ENCODE results near the gene FAM180B.
"Not testable (repeated sequence)": the region's sequence is repeated elsewhere in the genome, so short reads cannot be mapped to it uniquely, and the experiment has no call there.

FAM180B gene

DNA sequence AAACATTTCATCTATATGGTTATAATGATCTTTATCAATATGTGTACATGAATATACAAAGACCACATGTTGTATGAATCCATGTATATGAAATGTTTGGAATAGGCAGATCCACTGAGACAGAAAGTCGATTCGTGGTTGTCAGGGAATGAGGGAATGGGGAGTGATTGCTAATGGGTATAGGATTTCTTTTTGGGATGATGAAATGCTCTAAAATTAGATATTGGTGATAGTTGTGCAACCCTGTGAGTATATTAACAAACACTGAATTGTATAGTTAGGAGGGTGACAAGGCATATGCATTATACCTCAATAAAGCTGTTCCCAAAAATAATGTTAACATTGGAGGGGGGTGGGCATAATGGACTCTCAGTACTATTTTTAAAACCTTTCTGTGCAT lies 26.1 kb upstream of the FAM180B start:
- TF ChIP-seq, protein P1, sequence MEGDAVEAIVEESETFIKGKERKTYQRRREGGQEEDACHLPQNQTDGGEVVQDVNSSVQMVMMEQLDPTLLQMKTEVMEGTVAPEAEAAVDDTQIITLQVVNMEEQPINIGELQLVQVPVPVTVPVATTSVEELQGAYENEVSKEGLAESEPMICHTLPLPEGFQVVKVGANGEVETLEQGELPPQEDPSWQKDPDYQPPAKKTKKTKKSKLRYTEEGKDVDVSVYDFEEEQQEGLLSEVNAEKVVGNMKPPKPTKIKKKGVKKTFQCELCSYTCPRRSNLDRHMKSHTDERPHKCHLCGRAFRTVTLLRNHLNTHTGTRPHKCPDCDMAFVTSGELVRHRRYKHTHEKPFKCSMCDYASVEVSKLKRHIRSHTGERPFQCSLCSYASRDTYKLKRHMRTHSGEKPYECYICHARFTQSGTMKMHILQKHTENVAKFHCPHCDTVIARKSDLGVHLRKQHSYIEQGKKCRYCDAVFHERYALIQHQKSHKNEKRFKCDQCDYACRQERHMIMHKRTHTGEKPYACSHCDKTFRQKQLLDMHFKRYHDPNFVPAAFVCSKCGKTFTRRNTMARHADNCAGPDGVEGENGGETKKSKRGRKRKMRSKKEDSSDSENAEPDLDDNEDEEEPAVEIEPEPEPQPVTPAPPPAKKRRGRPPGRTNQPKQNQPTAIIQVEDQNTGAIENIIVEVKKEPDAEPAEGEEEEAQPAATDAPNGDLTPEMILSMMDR (IDR thresholded peaks at IDR 0.05; ENCODE audit: extremely low read depth, insufficient read depth, missing control alignments), result no peak
- in situ Hi-C loops (cut with MboI; ENCODE audit: low pct_unique_long_range_greater_than_20kb, low sequenced_read_pairs, unreplicated experiment), result no loop called here
- DNase-seq (ENCODE audit: low spot score), result no peak

- in situ Hi-C loops (cut with MboI; ENCODE audit: low pct_unique_long_range_greater_than_20kb, low sequenced_read_pairs, unreplicated experiment); DNase-seq (ENCODE audit: low spot score): not testable (repeated sequence)
These were observed 24.1 kb upstream of the FAM180B start for GRCh38 chr11:47562393-47562792.

DNA sequence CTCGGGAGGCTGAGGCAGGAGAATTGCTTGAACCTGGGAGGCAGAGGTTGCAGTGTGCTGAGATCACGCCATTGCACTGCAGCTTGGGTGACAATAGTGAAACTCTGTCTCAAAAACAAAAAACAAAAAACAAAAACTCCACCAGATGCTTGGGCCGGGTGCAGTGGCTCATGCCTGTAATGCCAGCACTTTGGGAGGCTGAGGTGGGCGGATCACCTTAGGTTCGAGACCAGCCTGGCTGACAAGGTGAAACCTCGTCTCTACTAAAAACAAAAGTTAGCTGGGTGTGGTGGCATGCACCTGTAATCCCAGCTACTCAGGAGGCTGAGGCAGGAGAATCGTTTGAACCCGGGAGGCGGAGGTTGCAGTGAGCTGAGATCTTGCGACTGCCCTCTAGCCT lies 22.1 kb upstream of the FAM180B start:
- in situ Hi-C loops (cut with MboI; ENCODE audit: low pct_unique_long_range_greater_than_20kb, low sequenced_read_pairs, unreplicated experiment); DNase-seq (ENCODE audit: low spot score): not testable (repeated sequence)

DNA sequence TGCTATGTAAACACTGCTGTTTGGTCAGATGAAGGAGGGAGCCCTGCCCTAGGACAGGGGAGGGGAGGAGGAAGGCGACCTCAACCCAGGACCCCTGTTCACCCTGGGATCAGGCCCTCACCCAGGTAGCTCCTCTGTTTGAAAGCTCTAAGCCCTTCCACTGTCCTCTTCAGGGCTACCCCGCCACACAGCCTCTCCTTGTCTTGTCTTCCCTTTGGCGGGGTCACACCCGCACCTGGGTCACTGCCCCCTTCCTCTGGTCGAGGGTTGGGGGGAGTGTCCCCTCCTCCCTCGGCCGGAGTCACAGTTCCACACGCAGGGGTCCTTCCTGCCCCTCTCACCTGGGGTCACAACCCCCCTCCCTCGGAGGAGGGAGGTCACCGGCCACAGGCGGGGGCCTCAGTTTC lies 21.5 kb upstream of the FAM180B start:
- TF ChIP-seq, protein P1 (IDR thresholded peaks at IDR 0.05; ENCODE audit: extremely low read depth, insufficient read depth, missing control alignments), result no peak
- in situ Hi-C loops (cut with MboI; ENCODE audit: low pct_unique_long_range_greater_than_20kb, low sequenced_read_pairs, unreplicated experiment), result no loop called here
- peak; percentile 23 for DNase-seq (ENCODE audit: low spot score)

DNA sequence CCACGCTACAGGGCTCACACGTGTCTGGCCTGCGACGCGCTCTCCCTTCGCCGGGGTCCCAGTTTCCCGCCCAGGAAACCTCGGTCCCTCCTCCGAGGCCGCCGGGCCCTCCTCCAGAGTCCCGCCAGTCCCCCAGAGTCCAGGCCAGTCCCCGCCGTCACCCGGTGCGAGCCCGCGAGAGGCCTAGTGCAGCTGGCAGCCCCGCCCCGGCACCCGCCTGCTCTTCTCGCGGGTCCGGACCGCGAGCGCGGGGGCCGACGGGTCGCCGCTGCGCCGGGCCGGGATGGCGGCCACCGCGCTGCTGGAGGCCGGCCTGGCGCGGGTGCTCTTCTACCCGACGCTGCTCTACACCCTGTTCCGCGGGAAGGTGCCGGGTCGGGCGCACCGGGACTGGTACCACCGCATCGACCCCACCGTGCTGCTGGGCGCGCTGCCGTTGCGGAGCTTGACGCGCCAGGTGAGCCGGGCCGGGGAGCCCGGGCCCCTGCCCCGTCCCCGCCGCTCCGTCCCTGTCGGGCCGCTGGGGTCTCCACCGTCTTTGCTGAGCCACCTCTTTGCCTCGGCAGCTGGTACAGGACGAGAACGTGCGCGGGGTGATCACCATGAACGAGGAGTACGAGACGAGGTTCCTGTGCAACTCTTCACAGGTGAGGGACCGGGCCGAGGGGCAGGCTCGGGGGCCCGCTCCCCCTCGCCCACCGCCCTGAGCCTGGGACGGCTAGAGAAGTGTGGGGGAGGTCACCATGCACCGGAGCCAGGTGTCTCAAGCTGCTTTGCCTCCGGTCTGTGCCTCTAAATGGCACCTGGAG lies 20.9 kb upstream of the FAM180B start, which contains the start of gene PTPMT1:
TSS of gene PTPMT1 (plus strand) at position 260 of the 809 bp plus-strand sequence. CDS start at position 284, 24 bp downstream.
- TF ChIP-seq, protein P1 (IDR thresholded peaks at IDR 0.05; ENCODE audit: extremely low read depth, insufficient read depth, missing control alignments), result no peak
- peak; percentile 87 for DNase-seq (ENCODE audit: low spot score)
- in situ Hi-C loops (cut with MboI; ENCODE audit: low pct_unique_long_range_greater_than_20kb, low sequenced_read_pairs, unreplicated experiment), result no loop called here

- no peak for DNase-seq (ENCODE audit: low spot score)
- in situ Hi-C loops (cut with MboI; ENCODE audit: low pct_unique_long_range_greater_than_20kb, low sequenced_read_pairs, unreplicated experiment), result no loop called here
- TF ChIP-seq, protein P1 (IDR thresholded peaks at IDR 0.05; ENCODE audit: extremely low read depth, insufficient read depth, missing control alignments), result no peak
These were observed 20.3 kb upstream of the FAM180B start for GRCh38 chr11:47566149-47566698.

GRCh38 chr11:47569646-47570045 lies 16.8 kb upstream of the FAM180B start:
- DNase-seq (ENCODE audit: low spot score), result no peak
- TF ChIP-seq, protein P1 (IDR thresholded peaks at IDR 0.05; ENCODE audit: extremely low read depth, insufficient read depth, missing control alignments), result no peak
- in situ Hi-C loops (cut with MboI; ENCODE audit: low pct_unique_long_range_greater_than_20kb, low sequenced_read_pairs, unreplicated experiment), result no loop called here
